HFF-Myc (cell line): Measurements from ENCODE around the gene MUC2.

Experiments used
- DNase-seq: peaks from one replicate; pipeline ENCODE4 v3.0.0-alpha.2; 2011; ENCODE audit warnings: low read depth; ENCODE audit errors: extremely low read depth
- H3K4me3 ChIP-seq: replicated peaks from 2 replicates; pipeline ENCODE4 v1.5.1; 2011; ENCODE audit warnings: low read depth, mild to moderate bottlenecking, control low read depth, low read length
- TF ChIP-seq, protein P1 (sequence below): IDR thresholded peaks from 2 replicates; pipeline ENCODE4 v1.5.1; 2012; ENCODE audit warnings: mild to moderate bottlenecking, low read depth, low read length, control low read depth; ENCODE audit errors: missing control alignments

Gene MUC2

DNA sequence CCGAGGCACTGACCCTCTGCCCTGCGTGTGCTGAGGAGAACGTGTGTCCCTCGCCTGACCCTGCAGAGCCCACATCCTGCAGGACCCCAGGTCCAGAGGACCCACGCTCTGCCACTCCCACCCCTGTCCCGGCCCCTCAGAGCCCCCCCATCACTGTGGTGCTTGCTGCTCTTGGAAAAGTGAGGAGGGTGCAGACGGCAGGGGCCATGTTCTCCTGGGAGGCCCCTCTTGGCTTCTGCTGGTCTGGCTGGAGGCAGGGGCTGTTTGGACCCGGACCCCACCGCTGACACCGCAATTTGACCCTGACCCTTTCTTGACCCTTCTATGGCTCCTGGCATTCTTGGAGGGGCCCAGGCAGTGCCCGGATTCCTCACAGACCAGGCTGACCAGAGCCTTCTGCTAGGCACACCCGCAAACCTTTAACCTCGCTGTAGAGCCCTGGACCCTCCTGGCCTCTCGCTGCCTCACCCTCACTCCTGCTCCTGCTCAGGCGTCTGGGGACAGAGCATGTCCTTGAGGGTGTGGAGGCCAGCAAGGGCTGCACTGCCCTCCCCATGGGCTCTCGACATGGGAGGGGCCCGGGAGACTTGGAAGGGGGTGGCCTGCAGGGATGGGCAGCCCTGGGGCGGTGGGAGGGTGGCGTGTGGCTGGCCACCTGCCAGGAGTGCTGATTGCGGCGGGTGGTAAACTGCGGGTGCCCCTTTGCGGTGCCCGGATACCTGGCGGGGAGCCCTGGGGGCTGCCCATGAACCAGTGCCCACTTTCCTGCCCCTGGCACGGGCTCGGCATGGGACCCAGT lies 46.1 kb downstream of the MUC2 start:
- TF ChIP-seq, protein P1, sequence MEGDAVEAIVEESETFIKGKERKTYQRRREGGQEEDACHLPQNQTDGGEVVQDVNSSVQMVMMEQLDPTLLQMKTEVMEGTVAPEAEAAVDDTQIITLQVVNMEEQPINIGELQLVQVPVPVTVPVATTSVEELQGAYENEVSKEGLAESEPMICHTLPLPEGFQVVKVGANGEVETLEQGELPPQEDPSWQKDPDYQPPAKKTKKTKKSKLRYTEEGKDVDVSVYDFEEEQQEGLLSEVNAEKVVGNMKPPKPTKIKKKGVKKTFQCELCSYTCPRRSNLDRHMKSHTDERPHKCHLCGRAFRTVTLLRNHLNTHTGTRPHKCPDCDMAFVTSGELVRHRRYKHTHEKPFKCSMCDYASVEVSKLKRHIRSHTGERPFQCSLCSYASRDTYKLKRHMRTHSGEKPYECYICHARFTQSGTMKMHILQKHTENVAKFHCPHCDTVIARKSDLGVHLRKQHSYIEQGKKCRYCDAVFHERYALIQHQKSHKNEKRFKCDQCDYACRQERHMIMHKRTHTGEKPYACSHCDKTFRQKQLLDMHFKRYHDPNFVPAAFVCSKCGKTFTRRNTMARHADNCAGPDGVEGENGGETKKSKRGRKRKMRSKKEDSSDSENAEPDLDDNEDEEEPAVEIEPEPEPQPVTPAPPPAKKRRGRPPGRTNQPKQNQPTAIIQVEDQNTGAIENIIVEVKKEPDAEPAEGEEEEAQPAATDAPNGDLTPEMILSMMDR, result no peak
- no peak overlapping the region for H3K4me3 ChIP-seq
- no peak for DNase-seq

DNA sequence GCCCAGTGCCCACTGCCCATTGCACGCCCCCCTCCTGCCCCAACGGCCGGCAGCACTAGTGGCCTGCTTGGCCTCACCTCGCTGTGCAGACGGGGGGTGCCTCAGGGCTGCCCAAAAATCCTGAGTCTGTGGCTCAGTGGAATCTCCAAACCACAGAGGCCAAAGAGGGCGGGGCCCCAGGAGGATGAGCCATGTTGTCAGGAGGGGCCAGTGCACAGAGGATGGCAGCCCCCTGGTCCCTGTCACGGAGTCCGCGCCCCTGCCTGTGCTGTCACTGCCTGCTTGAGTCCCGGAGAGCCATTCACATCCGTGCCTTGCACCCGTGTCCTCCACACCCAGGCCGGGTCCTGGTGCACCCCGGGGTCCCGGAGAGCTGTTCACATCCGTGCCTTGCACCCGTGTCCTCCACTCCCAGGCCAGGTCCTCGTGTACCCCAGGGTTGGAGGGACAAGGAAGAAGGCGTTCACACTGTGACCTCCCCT lies 46.7 kb downstream of the MUC2 start:
- no peak for DNase-seq
- no peak overlapping the region for H3K4me3 ChIP-seq
- TF ChIP-seq, protein P1, result no peak

DNA sequence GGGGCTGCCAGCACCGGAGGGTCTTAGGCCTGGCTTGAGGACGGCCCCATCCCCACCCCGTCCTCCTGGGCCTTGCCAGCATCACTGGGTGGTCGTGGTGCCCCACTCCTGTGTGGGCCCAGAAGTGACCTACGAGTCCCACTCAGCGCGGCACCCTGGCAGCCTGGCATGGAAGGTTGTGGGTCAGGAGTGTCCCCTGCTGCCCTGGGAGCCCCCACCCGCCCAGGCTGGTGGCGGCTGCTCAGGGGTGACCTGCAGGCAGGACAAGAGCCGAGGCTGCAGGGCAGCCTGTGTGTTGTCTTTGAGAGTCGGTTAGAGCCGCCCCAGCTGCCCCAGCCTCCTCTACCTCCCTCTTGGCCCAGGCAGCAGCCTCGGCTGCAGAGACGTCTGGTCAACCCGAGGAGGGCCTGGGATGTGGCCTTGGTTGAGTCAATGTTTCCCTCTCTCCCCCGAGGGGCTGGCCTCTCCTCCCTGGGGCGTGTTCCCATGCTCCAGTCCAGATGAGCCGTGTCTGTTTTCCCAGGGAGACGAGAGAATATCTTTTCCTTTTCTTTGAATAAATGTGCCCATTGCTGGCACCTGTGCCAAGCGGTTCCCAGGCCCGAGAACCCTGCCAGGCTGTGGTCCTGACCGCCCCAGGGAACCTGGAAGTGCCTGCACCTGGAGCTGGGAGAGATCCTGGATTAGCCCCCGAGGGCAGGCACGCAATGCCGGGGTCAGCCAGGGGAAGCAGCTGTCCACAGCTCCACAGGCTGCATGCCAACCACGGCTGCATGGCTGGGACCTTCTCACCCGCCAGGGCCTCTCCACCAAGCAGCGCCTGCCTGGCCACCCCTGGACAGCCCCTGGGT lies 47.4 kb downstream of the MUC2 start:
- TF ChIP-seq, protein P1, result no peak
- H3K4me3 ChIP-seq, result no peak overlapping the region
- no peak for DNase-seq

DNA sequence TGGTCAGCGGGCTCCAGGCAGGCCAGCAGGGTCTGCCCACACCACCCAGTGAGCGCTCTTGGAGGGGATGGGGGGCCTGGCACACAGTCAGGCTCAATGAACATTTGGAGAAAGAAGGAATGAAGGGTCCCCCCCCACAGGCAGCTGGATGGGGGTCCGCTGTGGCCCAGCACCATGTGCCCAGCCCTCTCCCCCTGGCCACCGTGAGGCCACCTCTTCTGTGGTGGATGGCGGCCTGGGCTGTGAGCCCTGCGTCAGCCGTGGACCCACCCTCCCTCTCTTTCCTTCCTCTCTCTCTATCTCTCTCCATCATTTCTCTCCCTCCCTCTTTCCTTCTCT lies 48.0 kb downstream of the MUC2 start:
- no peak for DNase-seq
- TF ChIP-seq, protein P1, result no peak
- no peak overlapping the region for H3K4me3 ChIP-seq

DNA sequence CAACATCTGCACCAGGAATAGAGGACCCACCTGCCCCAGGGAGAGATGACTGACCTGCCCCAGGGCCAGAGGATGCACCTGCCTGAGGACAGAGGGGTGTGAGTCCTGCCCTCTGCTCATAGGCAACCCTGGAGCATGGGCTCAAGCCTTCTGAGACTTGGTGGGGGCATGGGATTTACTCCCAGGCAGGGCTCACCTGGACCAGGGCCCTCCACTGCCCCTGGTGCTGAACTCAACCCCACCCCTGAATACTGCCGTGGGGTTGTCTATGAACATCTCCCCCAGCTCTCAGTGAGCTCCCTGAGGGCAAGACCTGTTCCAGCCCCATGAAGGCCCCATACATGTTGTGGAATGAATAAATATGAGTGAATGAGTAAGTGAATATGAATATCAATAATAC lies 49.3 kb downstream of the MUC2 start:
- TF ChIP-seq, protein P1, result no peak
- DNase-seq, result no peak
- no peak overlapping the region for H3K4me3 ChIP-seq
